GM12878 (cell line): ENCODE data around the gene KDM2A. TPM values are rescaled to one million over a fixed set of nuclear protein-coding genes. Genes with fewer than 3 reads are reported as not detected.

ENCODE experiments used
- BACH1 ChIP-seq: fragments of 450-650 bp; IDR thresholded peaks from 2 replicates; pipeline ENCODE4 v1.6.1; 2017; ENCODE audit warnings: mild to moderate bottlenecking, borderline replicate concordance
- BCL11A ChIP-seq: IDR thresholded peaks from 2 replicates; pipeline ENCODE4 v1.6.1; 2011; ENCODE audit warnings: low read depth, low read length
- HSF1 ChIP-seq: fragments of 150-350 bp; IDR thresholded peaks from 2 replicates; pipeline ENCODE4 v1.6.1; 2014; ENCODE audit warnings: mild to moderate bottlenecking, low read depth, low read length
- IKZF1 ChIP-seq: fragments of 450-650 bp; conservative IDR thresholded peaks from 2 replicates; pipeline ENCODE4 v1.6.1; 2017; ENCODE audit warnings: antibody characterized with exemption, mild to moderate bottlenecking
- KDM1A ChIP-seq: fragments of 200-600 bp; sonication (generic); IDR thresholded peaks from 2 replicates; pipeline ENCODE4 v1.6.1; 2016; ENCODE audit warnings: borderline replicate concordance
- NFIC ChIP-seq: IDR thresholded peaks from 2 replicates; pipeline ENCODE4 v1.6.1; 2012; ENCODE audit warnings: low read depth, mild to moderate bottlenecking, inconsistent platforms, low read length, moderate library complexity
- NFYB ChIP-seq: IDR thresholded peaks from 2 replicates; pipeline ENCODE4 v1.6.1; 2011; ENCODE audit warnings: low read depth, mild to moderate bottlenecking, low read length, improper control_type of control experiment, moderate library complexity; ENCODE audit not compliant: insufficient read depth
- PML ChIP-seq: IDR thresholded peaks from 2 replicates; pipeline ENCODE4 v1.6.1; 2012; ENCODE audit warnings: low read length, inconsistent platforms
- RB1 ChIP-seq: fragments of 450-650 bp; formaldehyde crosslinking; IDR thresholded peaks from 2 replicates; pipeline ENCODE4 v1.6.1; 2017; ENCODE audit warnings: mild to moderate bottlenecking, borderline replicate concordance
- RFX5 ChIP-seq: IDR thresholded peaks from 2 replicates; pipeline ENCODE4 v1.6.1; 2011; ENCODE audit warnings: low read depth, low read length, improper control_type of control experiment
- STAT1 ChIP-seq: fragments of 450-650 bp; conservative IDR thresholded peaks from 2 replicates; pipeline ENCODE4 v1.6.1; 2014; ENCODE audit warnings: antibody characterized with exemption, mild to moderate bottlenecking
- ZNF217 ChIP-seq: fragments of 450-650 bp; IDR thresholded peaks from 2 replicates; pipeline ENCODE4 v1.6.1; 2017; ENCODE audit warnings: antibody characterized with exemption, mild to moderate bottlenecking
- ZZZ3 ChIP-seq: IDR thresholded peaks from 2 replicates; pipeline ENCODE4 v1.6.1; 2011; ENCODE audit warnings: low read depth; ENCODE audit not compliant: control insufficient read depth, insufficient read length
- polyA plus RNA-seq, 11 experiments: library from polyadenylated mRNA; depleted of rRNA in 4 of 11; unstranded in 6 of 11; stranded (reverse) in 5 of 11; fragments of >200 nt; fragmentation: Nextera tagmentation in 4 of 11; fragmentation: Illumina TruSeq in 1 of 11; extraction: Ambion mirVana in 4 of 11; extraction: Trizol in 1 of 11; gene quantifications; 1 replicate in 1 of 11; 2 replicates in 10 of 11; pipeline versions ENCODE4 v1.2.1 to v1.2.3, GENCODE V29; 2011 to 2016; ENCODE audit warnings: inconsistent platforms in 2 of 11, missing spikeins in 2 of 11, low read depth in 1 of 11
- total RNA-seq, 4 experiments: library from RNA; depleted of rRNA in 3 of 4; stranded (reverse); fragments of >200 nt in 3 of 4; fragmentation: Illumina TruSeq in 1 of 4; extraction: Trizol in 1 of 4; gene quantifications; 2 replicates each; pipeline versions ENCODE4 v1.2.1 to v1.2.3, GENCODE V29; 2013 to 2021
- TF ChIP-seq, protein P1 (sequence below): IDR thresholded peaks from 2 replicates; pipeline ENCODE4 v1.6.1; 2012; ENCODE audit warnings: mild to moderate bottlenecking, low read depth, low read length
- TF ChIP-seq, protein P2 (sequence below): fragments of 450-650 bp; IDR thresholded peaks from 2 replicates; pipeline ENCODE4 v1.6.1; 2017; ENCODE audit warnings: mild to moderate bottlenecking, moderate library complexity
- TF ChIP-seq, protein P3 (sequence below): fragments of 150-350 bp; IDR thresholded peaks from 2 replicates; pipeline ENCODE4 v1.6.1; 2016; ENCODE audit warnings: low read depth, low read length

Gene KDM2A
- total and polyA plus RNA-seq, 10 of the 15 experiments (the other 5 are each of a cell fraction or from before 2014, with no cell fraction given) = 10.5 to 69.3 (median 41.6) TPM

GRCh38 chr11:67277231-67277961 lies 158.3 kb downstream of the KDM2A start (continued):
- TF ChIP-seq BACH1 (peak; percentile 19), BCL11A (no peak), ZNF217 (no peak), NFIC (no peak), STAT1 (0 out of 2 replicates have a peak, but pooled peaks have one; percentile 45), RFX5 (no peak), KDM1A (no peak), RB1 (peak; percentile 45; the same call in 1 of the 2 replicates), HSF1 (no peak), IKZF1 (peak; percentile 97), ZZZ3 (no peak), PML (no peak), NFYB (no peak)
- TF ChIP-seq, protein P1, sequence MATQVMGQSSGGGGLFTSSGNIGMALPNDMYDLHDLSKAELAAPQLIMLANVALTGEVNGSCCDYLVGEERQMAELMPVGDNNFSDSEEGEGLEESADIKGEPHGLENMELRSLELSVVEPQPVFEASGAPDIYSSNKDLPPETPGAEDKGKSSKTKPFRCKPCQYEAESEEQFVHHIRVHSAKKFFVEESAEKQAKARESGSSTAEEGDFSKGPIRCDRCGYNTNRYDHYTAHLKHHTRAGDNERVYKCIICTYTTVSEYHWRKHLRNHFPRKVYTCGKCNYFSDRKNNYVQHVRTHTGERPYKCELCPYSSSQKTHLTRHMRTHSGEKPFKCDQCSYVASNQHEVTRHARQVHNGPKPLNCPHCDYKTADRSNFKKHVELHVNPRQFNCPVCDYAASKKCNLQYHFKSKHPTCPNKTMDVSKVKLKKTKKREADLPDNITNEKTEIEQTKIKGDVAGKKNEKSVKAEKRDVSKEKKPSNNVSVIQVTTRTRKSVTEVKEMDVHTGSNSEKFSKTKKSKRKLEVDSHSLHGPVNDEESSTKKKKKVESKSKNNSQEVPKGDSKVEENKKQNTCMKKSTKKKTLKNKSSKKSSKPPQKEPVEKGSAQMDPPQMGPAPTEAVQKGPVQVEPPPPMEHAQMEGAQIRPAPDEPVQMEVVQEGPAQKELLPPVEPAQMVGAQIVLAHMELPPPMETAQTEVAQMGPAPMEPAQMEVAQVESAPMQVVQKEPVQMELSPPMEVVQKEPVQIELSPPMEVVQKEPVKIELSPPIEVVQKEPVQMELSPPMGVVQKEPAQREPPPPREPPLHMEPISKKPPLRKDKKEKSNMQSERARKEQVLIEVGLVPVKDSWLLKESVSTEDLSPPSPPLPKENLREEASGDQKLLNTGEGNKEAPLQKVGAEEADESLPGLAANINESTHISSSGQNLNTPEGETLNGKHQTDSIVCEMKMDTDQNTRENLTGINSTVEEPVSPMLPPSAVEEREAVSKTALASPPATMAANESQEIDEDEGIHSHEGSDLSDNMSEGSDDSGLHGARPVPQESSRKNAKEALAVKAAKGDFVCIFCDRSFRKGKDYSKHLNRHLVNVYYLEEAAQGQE = 0 out of 2 replicates have a peak, but pooled peaks have one; percentile 4
- TF ChIP-seq, protein P2, sequence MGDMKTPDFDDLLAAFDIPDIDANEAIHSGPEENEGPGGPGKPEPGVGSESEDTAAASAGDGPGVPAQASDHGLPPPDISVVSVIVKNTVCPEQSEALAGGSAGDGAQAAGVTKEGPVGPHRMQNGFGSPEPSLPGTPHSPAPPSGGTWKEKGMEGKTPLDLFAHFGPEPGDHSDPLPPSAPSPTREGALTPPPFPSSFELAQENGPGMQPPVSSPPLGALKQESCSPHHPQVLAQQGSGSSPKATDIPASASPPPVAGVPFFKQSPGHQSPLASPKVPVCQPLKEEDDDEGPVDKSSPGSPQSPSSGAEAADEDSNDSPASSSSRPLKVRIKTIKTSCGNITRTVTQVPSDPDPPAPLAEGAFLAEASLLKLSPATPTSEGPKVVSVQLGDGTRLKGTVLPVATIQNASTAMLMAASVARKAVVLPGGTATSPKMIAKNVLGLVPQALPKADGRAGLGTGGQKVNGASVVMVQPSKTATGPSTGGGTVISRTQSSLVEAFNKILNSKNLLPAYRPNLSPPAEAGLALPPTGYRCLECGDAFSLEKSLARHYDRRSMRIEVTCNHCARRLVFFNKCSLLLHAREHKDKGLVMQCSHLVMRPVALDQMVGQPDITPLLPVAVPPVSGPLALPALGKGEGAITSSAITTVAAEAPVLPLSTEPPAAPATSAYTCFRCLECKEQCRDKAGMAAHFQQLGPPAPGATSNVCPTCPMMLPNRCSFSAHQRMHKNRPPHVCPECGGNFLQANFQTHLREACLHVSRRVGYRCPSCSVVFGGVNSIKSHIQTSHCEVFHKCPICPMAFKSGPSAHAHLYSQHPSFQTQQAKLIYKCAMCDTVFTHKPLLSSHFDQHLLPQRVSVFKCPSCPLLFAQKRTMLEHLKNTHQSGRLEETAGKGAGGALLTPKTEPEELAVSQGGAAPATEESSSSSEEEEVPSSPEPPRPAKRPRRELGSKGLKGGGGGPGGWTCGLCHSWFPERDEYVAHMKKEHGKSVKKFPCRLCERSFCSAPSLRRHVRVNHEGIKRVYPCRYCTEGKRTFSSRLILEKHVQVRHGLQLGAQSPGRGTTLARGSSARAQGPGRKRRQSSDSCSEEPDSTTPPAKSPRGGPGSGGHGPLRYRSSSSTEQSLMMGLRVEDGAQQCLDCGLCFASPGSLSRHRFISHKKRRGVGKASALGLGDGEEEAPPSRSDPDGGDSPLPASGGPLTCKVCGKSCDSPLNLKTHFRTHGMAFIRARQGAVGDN = peak; percentile 97
- TF ChIP-seq, protein P3, sequence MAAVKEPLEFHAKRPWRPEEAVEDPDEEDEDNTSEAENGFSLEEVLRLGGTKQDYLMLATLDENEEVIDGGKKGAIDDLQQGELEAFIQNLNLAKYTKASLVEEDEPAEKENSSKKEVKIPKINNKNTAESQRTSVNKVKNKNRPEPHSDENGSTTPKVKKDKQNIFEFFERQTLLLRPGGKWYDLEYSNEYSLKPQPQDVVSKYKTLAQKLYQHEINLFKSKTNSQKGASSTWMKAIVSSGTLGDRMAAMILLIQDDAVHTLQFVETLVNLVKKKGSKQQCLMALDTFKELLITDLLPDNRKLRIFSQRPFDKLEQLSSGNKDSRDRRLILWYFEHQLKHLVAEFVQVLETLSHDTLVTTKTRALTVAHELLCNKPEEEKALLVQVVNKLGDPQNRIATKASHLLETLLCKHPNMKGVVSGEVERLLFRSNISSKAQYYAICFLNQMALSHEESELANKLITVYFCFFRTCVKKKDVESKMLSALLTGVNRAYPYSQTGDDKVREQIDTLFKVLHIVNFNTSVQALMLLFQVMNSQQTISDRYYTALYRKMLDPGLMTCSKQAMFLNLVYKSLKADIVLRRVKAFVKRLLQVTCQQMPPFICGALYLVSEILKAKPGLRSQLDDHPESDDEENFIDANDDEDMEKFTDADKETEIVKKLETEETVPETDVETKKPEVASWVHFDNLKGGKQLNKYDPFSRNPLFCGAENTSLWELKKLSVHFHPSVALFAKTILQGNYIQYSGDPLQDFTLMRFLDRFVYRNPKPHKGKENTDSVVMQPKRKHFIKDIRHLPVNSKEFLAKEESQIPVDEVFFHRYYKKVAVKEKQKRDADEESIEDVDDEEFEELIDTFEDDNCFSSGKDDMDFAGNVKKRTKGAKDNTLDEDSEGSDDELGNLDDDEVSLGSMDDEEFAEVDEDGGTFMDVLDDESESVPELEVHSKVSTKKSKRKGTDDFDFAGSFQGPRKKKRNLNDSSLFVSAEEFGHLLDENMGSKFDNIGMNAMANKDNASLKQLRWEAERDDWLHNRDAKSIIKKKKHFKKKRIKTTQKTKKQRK = no peak
